Suprapubic skin (tissue), 4 donors: Measurements from ENCODE around the gene CYP3A4. TPM values are rescaled to one million over a fixed set of nuclear protein-coding genes. Genes with fewer than 3 reads are reported as not detected.
A peak's percentile ranks its signal among the peaks of the same experiment; 100 is the strongest.
"Not testable (repeated sequence)": the region's sequence is repeated elsewhere in the genome, so short reads cannot be mapped to it uniquely, and the experiment has no call there.

Source experiments
- DNase-seq, 2 donors: peaks; one replicate each; pipeline ENCODE4 v3.0.0-alpha.2; 2019; ENCODE audit warnings: low spot score in 2 of 2
- H3K27ac ChIP-seq: fragments of 200-600 bp; sonication (generic); one replicate; pipeline ENCODE4 v1.5.1; 2019
- H3K27me3 ChIP-seq: fragments of 200-600 bp; sonication (generic); one replicate; pipeline ENCODE4 v1.5.1; 2019
- H3K36me3 ChIP-seq: fragments of 200-600 bp; sonication (generic); one replicate; pipeline ENCODE4 v1.5.1; 2019
- H3K4me1 ChIP-seq: fragments of 200-600 bp; sonication (generic); one replicate; pipeline ENCODE4 v1.5.1; 2019
- H3K4me3 ChIP-seq: fragments of 200-600 bp; sonication (generic); one replicate; pipeline ENCODE4 v1.5.1; 2019; ENCODE audit warnings: mild to moderate bottlenecking
- H3K9me3 ChIP-seq: fragments of 200-600 bp; sonication (generic); one replicate; pipeline ENCODE4 v1.5.1; 2019
- CTCF ChIP-seq, 2 donors: fragments of 200-600 bp in 1 of 2; fragments of 450-650 bp in 1 of 2; sonication (generic) in 1 of 2; IDR thresholded peaks; one replicate each; pipeline ENCODE4 v1.5.1; 2016 to 2019; ENCODE audit warnings: antibody characterized with exemption in 2 of 2, mild to moderate bottlenecking in 1 of 2, moderate library complexity in 1 of 2
- EP300 ChIP-seq: sonication (generic); formaldehyde crosslinking; IDR thresholded peaks from one replicate; pipeline ENCODE4 v1.6.1; 2017; ENCODE audit warnings: antibody characterized with exemption
- POLR2A ChIP-seq, 2 donors: fragments of 450-650 bp; IDR thresholded peaks; one replicate each; pipeline ENCODE4 v1.6.1; 2017; ENCODE audit warnings: antibody characterized with exemption in 2 of 2, mild to moderate bottlenecking in 2 of 2, moderate library complexity in 2 of 2
- POLR2AphosphoS5 ChIP-seq, 3 donors: sonication (generic); formaldehyde crosslinking; IDR thresholded peaks; one replicate each; pipeline ENCODE4 v1.6.1; 2017; ENCODE audit warnings: antibody characterized with exemption in 3 of 3
- WGBS: methylation state at CpG from one replicate; pipeline ENCODE4 v1.1.5; 2018; 5-methylcytosine and 5-hydroxymethylcytosine counted together
- total RNA-seq, 4 donors: library from RNA; depleted of rRNA; stranded (reverse); fragments of >200 nt; gene quantifications; one replicate each; pipeline ENCODE4 v1.1.0, GENCODE V29; 2016

The CYP3A4 gene
- total RNA-seq, 4 donors from 2014 or later = 2.3 to 7.8 (median 4.4) TPM

DNA sequence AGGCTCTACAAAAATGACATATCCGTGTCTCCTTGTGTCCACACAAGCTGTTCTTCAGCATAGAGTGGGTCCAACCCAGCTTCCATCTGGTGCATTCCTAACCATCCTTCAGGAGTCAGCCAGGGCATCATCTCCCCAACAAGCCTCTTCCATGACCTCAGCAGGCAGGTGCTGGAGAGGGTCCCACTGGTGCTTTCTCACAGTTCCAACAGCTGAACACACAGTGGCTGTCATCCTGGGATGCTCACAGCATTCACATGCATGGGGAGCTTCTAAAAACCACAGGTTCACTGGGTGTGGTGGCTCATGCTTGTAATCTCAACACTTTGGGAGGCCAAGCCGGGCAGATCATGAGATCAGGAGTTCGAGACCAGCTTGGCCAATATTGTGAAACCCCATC lies 6.4 kb upstream of the CYP3A4 start:
- no peak overlapping the region for H3K27ac ChIP-seq
- H3K4me3 ChIP-seq = no peak overlapping the region
- peaks cover 13% of the 10 kb centered on the region for H3K4me1 ChIP-seq
- TF ChIP-seq EP300 (no peak), POLR2AphosphoS5 (IDR thresholded peaks at IDR 0.05) (no peak), POLR2A (IDR thresholded peaks at IDR 0.05) (no peak), CTCF (IDR thresholded peaks at IDR 0.05) (no peak)
- no peaks in the 10 kb centered on the region for H3K9me3 ChIP-seq
- no peaks in the 10 kb centered on the region for H3K27me3 ChIP-seq
- WGBS = 94% methylated on average over 3 of the region's 3 CpGs
- no peak for DNase-seq
- no peaks in the 10 kb centered on the region for H3K36me3 ChIP-seq

- WGBS = 43% methylated on average over 4 of the region's 4 CpGs
- TF ChIP-seq POLR2A (IDR thresholded peaks at IDR 0.05) (no peak), EP300 (no peak), CTCF (IDR thresholded peaks at IDR 0.05) (no peak), POLR2AphosphoS5 (IDR thresholded peaks at IDR 0.05) (no peak)
- no peaks in the 10 kb centered on the region for H3K9me3 ChIP-seq
- H3K4me1 ChIP-seq = peaks cover 17% of the 10 kb centered on the region
- no peaks in the 10 kb centered on the region for H3K36me3 ChIP-seq
- H3K27me3 ChIP-seq = no peaks in the 10 kb centered on the region
- no peak overlapping the region for H3K4me3 ChIP-seq
- H3K27ac ChIP-seq = no peak overlapping the region
- DNase-seq = no peak
Observed at GRCh38 chr7:99789441-99790070, 5.6 kb upstream of the CYP3A4 start.

DNA sequence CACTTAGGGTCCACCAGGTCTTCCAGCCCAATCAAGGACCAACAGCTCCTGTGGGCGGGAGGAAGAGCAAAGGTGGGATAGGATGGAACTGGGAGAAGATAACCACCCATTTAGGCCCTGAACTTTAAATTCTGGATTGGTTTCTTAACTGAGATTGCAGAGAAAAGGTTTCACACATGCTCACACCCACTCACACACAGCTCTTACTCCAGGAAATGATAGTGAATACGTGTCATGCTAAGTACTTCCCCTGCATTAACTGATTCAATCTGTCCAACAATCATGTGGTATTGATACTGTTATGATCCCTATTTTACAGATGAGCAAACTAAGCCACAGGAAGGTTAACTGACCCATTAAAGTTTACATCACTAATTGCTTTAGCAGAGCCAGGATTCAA lies 4.6 kb upstream of the CYP3A4 start:
- H3K27ac ChIP-seq = no peak overlapping the region
- H3K27me3 ChIP-seq = no peaks in the 10 kb centered on the region
- H3K36me3 ChIP-seq = no peaks in the 10 kb centered on the region
- no peaks in the 10 kb centered on the region for H3K9me3 ChIP-seq
- H3K4me3 ChIP-seq = no peak overlapping the region
- H3K4me1 ChIP-seq = peaks cover 27% of the 10 kb centered on the region
- no peak for DNase-seq
- TF ChIP-seq CTCF (IDR thresholded peaks at IDR 0.05) (no peak), POLR2AphosphoS5 (IDR thresholded peaks at IDR 0.05) (no peak), EP300 (no peak), POLR2A (IDR thresholded peaks at IDR 0.05) (no peak)
- 57% methylated on average over 2 of the region's 2 CpGs for WGBS

GRCh38 chr7:99786726-99787335 lies 2.8 kb upstream of the CYP3A4 start:
- DNase-seq = no peak
- Histone ChIP-seq H3K27ac (no peak overlapping the region), H3K4me1 (peaks cover 33% of the 10 kb centered on the region), H3K27me3 (no peaks in the 10 kb centered on the region), H3K4me3 (no peak overlapping the region), H3K9me3 (no peaks in the 10 kb centered on the region), H3K36me3 (no peaks in the 10 kb centered on the region)
- WGBS = 66% methylated on average over 3 of the region's 3 CpGs
- TF ChIP-seq EP300 (no peak), POLR2A (IDR thresholded peaks at IDR 0.05) (no peak), POLR2AphosphoS5 (IDR thresholded peaks at IDR 0.05) (no peak), CTCF (IDR thresholded peaks at IDR 0.05) (no peak)

- DNase-seq, H3K9me3 ChIP-seq, H3K4me3 ChIP-seq, H3K27me3 ChIP-seq, H3K36me3 ChIP-seq: not testable (repeated sequence)
- 59% methylated on average over 3 of the region's 3 CpGs for WGBS
- Histone ChIP-seq H3K4me1 (peaks cover 33% of the 10 kb centered on the region), H3K27ac (peak overlapping the region; percentile 23)
Observed at GRCh38 chr7:99785654-99786053, 1.7 kb upstream of the CYP3A4 start.
